ENCODE data around the gene TUBB4B.

The TUBB4B gene

GRCh38 chr9:137226338-137227053, 14.6 kb upstream of the TUBB4B start:
- DNase-seq (ENCODE audit: low spot score) = no peak

GRCh38 chr9:137227054-137227852, 13.8 kb upstream of the TUBB4B start, which contains the start of gene RNF224:
Gene RNF224 (plus strand): TSS chr9:137227502. CDS start chr9:137228336, 834 bp downstream.
- DNase-seq (ENCODE audit: low spot score) = peak; percentile 78

GRCh38 chr9:137227853-137228505, 13.1 kb upstream of the TUBB4B start:
- no peak for DNase-seq (ENCODE audit: low spot score)

GRCh38 chr9:137228506-137228967, 12.6 kb upstream of the TUBB4B start:
- DNase-seq (ENCODE audit: low spot score) = no peak

- DNase-seq (ENCODE audit: low spot score) = no peak
Observed at GRCh38 chr9:137228968-137229896, 11.9 kb upstream of the TUBB4B start.

DNA sequence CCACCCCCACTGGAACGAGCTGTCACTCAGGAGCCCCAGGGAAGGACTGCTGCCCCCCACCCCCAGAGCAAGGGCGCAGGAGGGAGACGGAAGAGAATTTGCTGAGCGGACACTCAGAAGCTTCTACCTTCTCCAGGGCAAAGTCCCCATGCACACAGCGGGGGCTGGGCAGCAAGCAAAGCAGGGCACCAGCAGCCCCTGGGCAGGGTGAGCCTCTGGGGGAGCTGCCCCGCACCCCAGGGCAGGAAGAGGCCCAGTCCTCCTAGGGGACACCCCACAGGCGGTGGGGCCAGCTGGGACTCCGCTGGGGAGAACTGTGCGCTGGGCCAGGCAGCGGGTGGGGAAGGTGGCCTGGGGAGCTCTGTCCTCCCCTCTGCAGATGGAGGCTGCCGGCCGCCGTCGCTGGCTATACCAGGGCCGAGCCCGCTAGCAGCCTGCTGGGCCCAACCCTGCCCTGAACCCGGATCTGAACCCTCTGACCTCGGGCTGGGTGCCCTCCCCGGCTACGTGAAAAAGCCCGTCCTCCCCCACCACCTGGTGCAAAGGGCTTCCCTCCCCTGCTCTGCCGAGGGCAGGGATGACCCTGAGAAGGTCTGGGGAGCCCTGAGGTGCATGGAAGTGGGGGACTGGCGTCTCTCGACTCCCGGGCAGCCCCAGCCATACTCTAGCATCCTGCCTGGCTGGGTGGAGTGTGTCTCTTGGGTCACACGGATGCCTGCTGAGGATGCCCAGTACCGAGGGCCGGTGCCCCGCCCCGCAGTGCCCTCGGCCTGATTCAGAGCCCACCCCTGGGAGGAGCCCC, 11.0 kb upstream of the TUBB4B start:
- DNase-seq (ENCODE audit: low spot score) = no peak

DNA sequence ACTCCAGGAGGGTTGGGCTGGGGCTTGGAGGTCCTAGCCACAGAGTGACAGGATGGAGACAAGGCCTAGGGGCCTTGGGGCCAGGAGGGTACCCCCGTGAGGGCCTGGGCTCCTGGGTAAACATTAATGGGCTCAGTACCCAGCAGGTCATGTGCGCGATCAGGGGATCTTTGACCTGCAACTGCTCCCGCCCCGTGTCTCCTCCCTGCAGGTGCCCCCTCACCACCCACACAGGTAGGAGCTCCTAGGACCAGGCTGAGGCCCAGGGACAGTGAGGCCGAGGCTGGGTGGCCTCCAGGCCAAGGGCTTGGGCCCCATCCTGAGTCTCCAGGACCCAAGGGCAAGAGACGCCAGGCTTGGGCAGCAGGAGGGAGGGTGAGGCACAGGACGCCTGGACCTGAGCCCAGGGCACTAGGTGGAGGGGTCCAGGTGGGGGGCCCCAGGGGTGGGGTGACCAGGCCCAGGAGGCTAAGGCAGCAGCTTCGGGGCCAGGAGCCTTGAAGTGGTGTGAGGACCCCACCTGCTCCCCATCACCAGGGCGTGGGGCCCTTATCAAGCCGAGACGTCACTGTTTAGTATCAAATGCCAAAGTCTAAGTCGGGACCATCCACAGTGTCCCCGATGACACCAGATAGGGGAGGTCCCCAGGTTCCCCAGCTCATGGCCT, 10.2 kb upstream of the TUBB4B start, which contains the start of gene SLC34A3:
Gene SLC34A3, plus strand, starts transcription at position 197 of the 667 bp plus-strand sequence. CDS start 802 bp downstream, outside the sequence.
- DNase-seq (ENCODE audit: low spot score) = no peak

GRCh38 chr9:137231372-137232039, 9.6 kb upstream of the TUBB4B start:
- no peak for DNase-seq (ENCODE audit: low spot score)

GRCh38 chr9:137232101-137232500, 9.0 kb upstream of the TUBB4B start:
- no peak for DNase-seq (ENCODE audit: low spot score)

DNA sequence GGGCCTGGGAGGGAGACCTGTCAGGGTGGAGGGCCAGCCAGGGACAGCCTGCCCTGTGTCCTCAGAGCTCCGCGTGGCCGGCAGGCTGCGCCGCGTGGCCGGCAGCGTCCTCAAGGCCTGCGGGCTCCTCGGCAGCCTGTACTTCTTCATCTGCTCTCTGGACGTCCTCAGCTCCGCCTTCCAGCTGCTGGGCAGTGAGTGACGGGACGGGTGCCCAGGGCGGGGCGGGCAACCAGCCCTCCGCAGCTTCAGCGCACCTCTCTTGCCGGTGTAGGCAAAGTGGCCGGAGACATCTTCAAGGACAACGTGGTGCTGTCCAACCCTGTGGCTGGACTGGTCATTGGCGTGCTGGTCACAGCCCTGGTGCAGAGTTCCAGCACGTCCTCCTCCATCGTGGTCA, 8.6 kb upstream of the TUBB4B start:
- DNase-seq (ENCODE audit: low spot score) = no peak

DNA sequence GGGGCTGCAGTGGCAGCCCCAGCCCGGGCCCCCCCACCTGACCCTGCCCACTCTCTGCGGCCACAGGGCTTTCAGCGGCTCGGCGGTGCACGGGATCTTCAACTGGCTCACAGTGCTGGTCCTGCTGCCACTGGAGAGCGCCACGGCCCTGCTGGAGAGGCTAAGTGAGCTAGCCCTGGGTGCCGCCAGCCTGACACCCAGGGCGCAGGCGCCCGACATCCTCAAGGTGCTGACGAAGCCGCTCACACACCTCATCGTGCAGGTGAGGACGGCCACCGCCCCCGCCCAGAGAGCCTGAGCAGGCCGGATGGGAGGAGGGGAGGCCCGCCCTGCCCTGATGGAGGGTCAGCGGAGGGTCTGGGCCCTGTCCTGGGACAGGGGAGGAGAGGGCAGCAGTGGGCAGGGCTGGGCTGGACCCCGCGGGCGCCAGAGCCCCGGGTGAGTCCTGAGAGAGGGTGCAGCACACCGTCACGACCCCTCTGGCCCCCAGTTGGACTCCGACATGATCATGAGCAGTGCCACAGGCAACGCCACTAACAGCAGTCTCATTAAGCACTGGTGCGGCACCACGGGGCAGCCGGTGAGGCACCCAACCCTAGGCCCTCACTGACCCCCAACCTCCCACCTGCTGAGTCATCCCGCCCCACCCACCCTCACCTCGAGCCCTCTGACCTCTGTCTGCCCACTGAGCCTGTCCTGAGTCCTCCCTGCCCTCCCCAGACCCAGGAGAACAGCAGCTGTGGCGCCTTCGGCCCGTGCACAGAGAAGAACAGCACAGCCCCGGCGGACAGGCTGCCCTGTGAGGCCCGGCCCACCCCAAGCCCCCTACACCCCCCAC, 7.7 kb upstream of the TUBB4B start:
- no peak for DNase-seq (ENCODE audit: low spot score)

- no peak for DNase-seq (ENCODE audit: low spot score)
Observed at GRCh38 chr9:137234055-137234697, 6.9 kb upstream of the TUBB4B start.

DNA sequence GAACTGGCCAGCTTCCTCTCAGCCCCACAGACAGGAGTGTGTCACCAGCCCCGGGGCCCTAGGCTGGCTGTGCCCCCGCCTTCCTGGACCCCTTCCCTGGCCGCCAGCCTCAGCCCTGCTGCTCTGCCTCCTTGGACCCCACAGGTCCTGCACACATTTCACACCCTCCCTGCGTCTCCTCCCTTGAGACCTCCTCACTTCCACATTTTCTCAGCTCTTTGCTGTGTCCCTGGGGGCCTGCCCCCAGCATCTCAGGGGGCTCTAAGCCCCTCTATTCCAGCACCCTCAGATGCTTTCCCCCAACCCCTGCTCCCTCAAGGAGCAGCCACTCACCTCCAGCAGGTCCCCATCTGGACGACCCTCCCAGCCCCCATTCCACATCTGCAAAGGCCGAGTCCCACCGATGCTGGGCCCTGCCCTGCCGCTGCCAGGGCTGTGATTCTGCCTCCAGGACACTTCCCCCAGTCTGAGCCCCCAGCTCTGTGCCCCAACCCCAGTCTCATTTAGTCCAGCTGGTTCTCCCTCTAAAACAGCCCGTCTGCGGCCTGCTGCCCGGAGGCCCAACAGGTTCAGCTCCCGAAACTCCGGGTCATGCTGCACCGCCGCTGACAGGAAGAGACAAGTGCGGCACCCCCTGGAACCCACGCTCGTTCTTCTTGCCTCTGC, 6.2 kb upstream of the TUBB4B start:
- no peak for DNase-seq (ENCODE audit: low spot score)

- no peak for DNase-seq (ENCODE audit: low spot score)
Observed at GRCh38 chr9:137235424-137236237, 5.5 kb upstream of the TUBB4B start.

- DNase-seq (ENCODE audit: low spot score) = peak; percentile 93
Observed at GRCh38 chr9:137236238-137236935, 4.7 kb upstream of the TUBB4B start.

DNA sequence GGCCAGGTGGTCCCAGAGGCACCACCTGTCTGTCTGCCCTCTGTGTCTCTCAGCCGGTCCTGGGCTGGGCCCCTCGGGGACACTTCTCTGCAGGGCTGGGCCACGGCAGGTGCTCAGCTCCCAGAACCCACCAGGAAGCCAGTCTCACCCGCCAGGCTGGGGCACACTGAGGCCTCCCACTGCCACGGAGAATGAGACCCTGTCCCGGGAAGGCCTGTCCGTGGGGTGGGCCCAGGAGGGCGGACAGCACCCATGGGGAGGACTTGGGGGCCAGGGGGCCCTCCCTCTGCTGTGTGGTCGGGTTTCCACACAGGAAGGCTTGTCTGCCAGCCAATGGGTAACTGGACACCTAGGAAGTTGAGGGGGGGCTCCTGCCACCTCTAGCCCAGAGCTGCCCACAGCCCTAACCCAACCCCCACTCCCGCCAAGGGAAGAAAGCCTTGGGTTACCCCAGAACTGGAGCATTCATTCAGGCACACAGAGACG, 4.1 kb upstream of the TUBB4B start:
- no peak for DNase-seq (ENCODE audit: low spot score)

All from AG20443 (cell line).